ENCODE measurements around the gene SHISA5.

- no peak for TF ChIP-seq CTCF (IDR thresholded peaks at IDR 0.05 in 2 of 3, conservative IDR thresholded peaks at IDR 0.05 in 1 of 3; ENCODE audit: control insufficient read depth in 2 of 3, extremely low read depth in 1 of 3, insufficient read depth in 1 of 3, low read depth in 3 of 3, low read length in 3 of 3)
- no peak for TF ChIP-seq SIX5 (IDR thresholded peaks at IDR 0.05; ENCODE audit: low read depth, low read length, severe bottlenecking)
- no peak for TF ChIP-seq NR2C2 (IDR thresholded peaks at IDR 0.05; ENCODE audit: borderline replicate concordance, control insufficient read depth, insufficient read length, low read depth)
- no peak for TF ChIP-seq ZNF274 (IDR thresholded peaks at IDR 0.05; ENCODE audit: insufficient read depth, insufficient read length)
- TF ChIP-seq SIN3A (IDR thresholded peaks at IDR 0.05; ENCODE audit: low read depth, low read length), result no peak
- TF ChIP-seq MYC (IDR thresholded peaks at IDR 0.05; ENCODE audit: insufficient read depth, insufficient read length, insufficient replicate concordance, low read length, severe bottlenecking), result no peak
Observed at GRCh38 chr3:48553361-48553760, 49.4 kb upstream of the SHISA5 start.
